Mesodermal cell (in vitro differentiated cells): Measurements from ENCODE around the gene USP32.

ENCODE experiments used
- H3K27ac ChIP-seq: 2 replicates; pipeline ENCODE4 v1.7.0; 2013; ENCODE audit warnings: mild to moderate bottlenecking, low read depth, low read length, moderate library complexity; ENCODE audit not compliant: severe bottlenecking
- H3K36me3 ChIP-seq: 2 replicates; pipeline ENCODE4 v1.7.1; 2013; ENCODE audit warnings: mild to moderate bottlenecking, low read length, moderate library complexity; ENCODE audit not compliant: control insufficient read depth, insufficient read depth
- H3K4me1 ChIP-seq: one replicate; pipeline ENCODE4 v1.7.1; 2013; ENCODE audit warnings: mild to moderate bottlenecking, low read length; ENCODE audit not compliant: insufficient read depth, control insufficient read depth, poor library complexity, severe bottlenecking
- H3K4me3 ChIP-seq: 2 replicates; pipeline ENCODE4 v1.7.0; 2013; ENCODE audit warnings: low read length, control low read depth, mild to moderate bottlenecking; ENCODE audit not compliant: insufficient read depth, poor library complexity, severe bottlenecking; ENCODE audit errors: extremely low read depth
- H3K9me3 ChIP-seq: 2 replicates; pipeline ENCODE4 v1.7.1; 2013; ENCODE audit warnings: mild to moderate bottlenecking, low read length, moderate library complexity; ENCODE audit not compliant: control insufficient read depth
- WGBS, 2 experiments: methylation state at CpG; one replicate each; pipeline ENCODE4 v1.1.5; 2013; ENCODE audit warnings: missing lambda C conversion rate in 2 of 2; ENCODE audit not compliant: insufficient coverage in 2 of 2; 5-methylcytosine and 5-hydroxymethylcytosine counted together

USP32 gene

GRCh38 chr17:60297760-60298401 lies 94.1 kb downstream of the USP32 start:
- 93 to 95% methylated on average over 3 to 4 of the region's 4 CpGs for WGBS, 2 experiments
- H3K36me3 ChIP-seq: peaks cover 11% of the 10 kb centered on the region
- no peaks in the 10 kb centered on the region for H3K4me1 ChIP-seq
- H3K9me3 ChIP-seq: no peaks in the 10 kb centered on the region
- no peak overlapping the region for H3K4me3 ChIP-seq
- no peak overlapping the region for H3K27ac ChIP-seq

DNA sequence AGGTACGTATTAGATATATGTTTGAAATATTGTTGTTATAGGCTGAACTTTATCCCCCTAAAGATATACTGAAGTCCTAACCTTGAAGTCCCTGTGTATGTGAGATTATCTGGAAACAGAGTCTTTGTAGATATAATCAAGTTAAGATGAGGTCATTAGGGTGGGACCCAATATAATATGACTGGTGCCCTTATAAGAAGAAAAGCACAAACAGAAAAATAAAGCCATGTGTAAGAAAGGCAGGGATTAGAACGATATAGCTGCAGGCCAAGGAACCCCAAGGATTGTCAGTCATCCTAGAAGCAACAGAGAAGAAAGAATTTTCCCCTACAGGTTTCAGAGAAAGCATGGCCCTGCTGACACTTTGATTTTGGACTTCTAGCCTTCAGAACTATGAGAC lies 95.8 kb downstream of the USP32 start:
- Histone ChIP-seq H3K4me3 (no peak overlapping the region), H3K9me3 (no peaks in the 10 kb centered on the region), H3K4me1 (no peaks in the 10 kb centered on the region), H3K36me3 (peaks cover 11% of the 10 kb centered on the region), H3K27ac (no peak overlapping the region)
- 75 to 100% methylated on average over 1 of the region's 2 CpGs for WGBS, 2 experiments

GRCh38 chr17:60293580-60294335 lies 98.2 kb downstream of the USP32 start:
- Histone ChIP-seq H3K4me3 (no peak overlapping the region), H3K9me3 (no peaks in the 10 kb centered on the region), H3K4me1 (no peaks in the 10 kb centered on the region), H3K36me3 (peaks cover 19% of the 10 kb centered on the region), H3K27ac (no peak overlapping the region)
- WGBS, 2 experiments: 91 to 94% methylated on average over 3 of the region's 3 CpGs

DNA sequence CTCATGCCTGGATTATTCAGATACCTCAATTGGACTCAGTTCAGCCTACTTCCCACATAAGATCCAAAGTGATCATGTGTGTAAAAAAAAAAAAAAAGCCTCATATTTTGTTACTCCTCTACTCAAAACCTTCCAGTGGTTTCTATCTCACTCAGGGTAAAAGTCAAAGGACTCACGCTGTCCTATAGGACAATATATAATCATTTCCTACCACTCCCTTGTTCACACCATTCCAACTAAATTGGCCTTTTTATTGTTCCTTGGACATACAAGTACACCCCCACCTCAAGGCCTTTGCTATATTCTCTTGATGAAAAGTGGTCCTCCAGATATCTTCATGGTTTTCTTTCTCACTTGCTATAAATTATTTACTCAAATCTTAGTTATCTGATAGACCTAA lies 99.2 kb downstream of the USP32 start:
- no peak overlapping the region for H3K4me3 ChIP-seq
- H3K27ac ChIP-seq: no peak overlapping the region
- H3K4me1 ChIP-seq: no peaks in the 10 kb centered on the region
- H3K36me3 ChIP-seq: peaks cover 25% of the 10 kb centered on the region
- no peaks in the 10 kb centered on the region for H3K9me3 ChIP-seq
- WGBS, 2 experiments: 88 to 100% methylated on average over 1 of the region's 1 CpG

GRCh38 chr17:60284709-60285108 lies 107.2 kb downstream of the USP32 start:
- Histone ChIP-seq H3K4me1 (no peaks in the 10 kb centered on the region), H3K36me3 (peaks cover 29% of the 10 kb centered on the region), H3K27ac (no peak overlapping the region), H3K9me3 (no peaks in the 10 kb centered on the region), H3K4me3 (no peak overlapping the region)
- WGBS, 2 experiments: 100% methylated on average over 1 of the region's 1 CpG

- H3K4me1 ChIP-seq: no peaks in the 10 kb centered on the region
- H3K36me3 ChIP-seq: peaks cover 21% of the 10 kb centered on the region
- 91 to 100% methylated on average over 1 to 3 of the region's 3 CpGs for WGBS, 2 experiments
- no peak overlapping the region for H3K27ac ChIP-seq
- no peaks in the 10 kb centered on the region for H3K9me3 ChIP-seq
- no peak overlapping the region for H3K4me3 ChIP-seq
These were observed 108.1 kb downstream of the USP32 start for GRCh38 chr17:60283816-60284215.

GRCh38 chr17:60280673-60281072 lies 111.3 kb downstream of the USP32 start:
- H3K27ac ChIP-seq: no peak overlapping the region
- no peaks in the 10 kb centered on the region for H3K9me3 ChIP-seq
- no peaks in the 10 kb centered on the region for H3K36me3 ChIP-seq
- no peak overlapping the region for H3K4me3 ChIP-seq
- no peaks in the 10 kb centered on the region for H3K4me1 ChIP-seq

GRCh38 chr17:60278237-60278636 lies 113.7 kb downstream of the USP32 start:
- Histone ChIP-seq H3K4me1 (no peaks in the 10 kb centered on the region), H3K27ac (no peak overlapping the region), H3K4me3 (no peak overlapping the region), H3K9me3 (no peaks in the 10 kb centered on the region), H3K36me3 (no peaks in the 10 kb centered on the region)
- whole genome bisulfite sequencing, 2 experiments: 80 to 100% methylated on average over 1 of the region's 2 CpGs

DNA sequence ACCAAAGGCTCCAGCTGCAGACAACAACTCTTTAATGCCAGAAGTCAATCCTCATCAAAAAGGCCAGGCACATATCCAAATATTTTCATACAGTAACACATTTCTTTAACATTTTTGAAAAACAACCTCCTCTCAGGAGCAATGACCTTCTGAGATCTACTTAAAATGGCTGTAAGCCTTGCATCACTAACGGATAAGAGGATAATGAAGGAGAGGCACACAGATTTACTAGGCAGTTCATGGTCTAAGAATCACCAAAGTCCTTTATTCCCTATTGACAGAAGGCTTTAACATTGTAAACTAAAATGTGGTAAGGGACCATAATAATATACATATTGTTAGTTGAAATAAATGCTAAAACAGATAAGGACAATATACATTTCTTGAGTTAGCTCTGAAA lies 114.7 kb downstream of the USP32 start:
- H3K4me3 ChIP-seq: no peak overlapping the region
- H3K36me3 ChIP-seq: no peaks in the 10 kb centered on the region
- H3K9me3 ChIP-seq: no peaks in the 10 kb centered on the region
- WGBS, 2 experiments: no CpG with 5 or more reads among the region's 1 CpG
- no peaks in the 10 kb centered on the region for H3K4me1 ChIP-seq
- no peak overlapping the region for H3K27ac ChIP-seq

- WGBS, 2 experiments: 100% methylated on average over 1 of the region's 1 CpG; no CpG with 5 or more reads in 1 of the 2 experiments
- peaks cover 20% of the 10 kb centered on the region for H3K36me3 ChIP-seq
- no peak overlapping the region for H3K4me3 ChIP-seq
- no peak overlapping the region for H3K27ac ChIP-seq
- no peaks in the 10 kb centered on the region for H3K4me1 ChIP-seq
- H3K9me3 ChIP-seq: no peaks in the 10 kb centered on the region
These were observed 122.5 kb downstream of the USP32 start for GRCh38 chr17:60269417-60269816.

DNA sequence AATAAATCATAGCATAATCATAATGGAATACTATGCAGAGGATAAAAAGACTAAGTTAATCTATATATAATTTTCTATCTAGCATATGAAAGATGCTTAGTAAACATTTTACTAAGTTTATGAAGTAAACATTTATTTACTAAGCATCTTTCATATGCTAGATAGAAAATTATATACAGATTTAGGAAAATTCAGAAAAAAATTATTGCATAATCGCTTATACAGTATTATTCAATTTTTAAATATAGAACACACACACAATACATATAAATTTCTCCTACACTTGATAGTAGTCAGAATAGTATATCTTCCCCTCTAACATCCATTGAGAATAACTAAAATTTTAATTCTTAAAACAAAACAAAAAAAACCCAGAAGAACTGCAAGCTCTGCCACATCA lies 131.4 kb downstream of the USP32 start:
- no peak overlapping the region for H3K4me3 ChIP-seq
- H3K27ac ChIP-seq: no peak overlapping the region
- no peaks in the 10 kb centered on the region for H3K9me3 ChIP-seq
- no CpG with 5 or more reads among the region's 1 CpG for WGBS, 2 experiments
- H3K36me3 ChIP-seq: peaks cover 29% of the 10 kb centered on the region
- no peaks in the 10 kb centered on the region for H3K4me1 ChIP-seq
